Liver (tissue), 3 donors: ENCODE data around the gene ARL14EP.

Source experiments
- ATF3 ChIP-seq: IDR thresholded peaks from 2 replicates; pipeline ENCODE4 v1.6.1; 2016; ENCODE audit warnings: antibody characterized with exemption
- CTCF ChIP-seq: fragments of 150-350 bp; IDR thresholded peaks from 2 replicates; pipeline ENCODE4 v1.5.1; 2017; ENCODE audit warnings: improper control_type of control experiment, low read depth, low read length; ENCODE audit not compliant: missing input control
- JUND ChIP-seq, 2 donors: IDR thresholded peaks; 2 replicates each; pipeline ENCODE4 v1.6.1; 2016; ENCODE audit warnings: antibody characterized with exemption in 2 of 2
- MAX ChIP-seq: IDR thresholded peaks from 2 replicates; pipeline ENCODE4 v1.6.1; 2016; ENCODE audit warnings: antibody characterized with exemption
- RXRA ChIP-seq, 2 donors: IDR thresholded peaks; 2 replicates each; pipeline ENCODE4 v1.6.1; 2017 to 2018; ENCODE audit warnings: antibody characterized with exemption in 2 of 2, mild to moderate bottlenecking in 1 of 2
- TAF1 ChIP-seq: conservative IDR thresholded peaks from 2 replicates; pipeline ENCODE4 v1.6.1; 2016; ENCODE audit warnings: antibody characterized with exemption, mild to moderate bottlenecking
- ZBTB33 ChIP-seq: IDR thresholded peaks from 2 replicates; pipeline ENCODE4 v1.6.1; 2016; ENCODE audit warnings: antibody characterized with exemption
- donor health status: healthy.
- donor health status: healthy.

DNA sequence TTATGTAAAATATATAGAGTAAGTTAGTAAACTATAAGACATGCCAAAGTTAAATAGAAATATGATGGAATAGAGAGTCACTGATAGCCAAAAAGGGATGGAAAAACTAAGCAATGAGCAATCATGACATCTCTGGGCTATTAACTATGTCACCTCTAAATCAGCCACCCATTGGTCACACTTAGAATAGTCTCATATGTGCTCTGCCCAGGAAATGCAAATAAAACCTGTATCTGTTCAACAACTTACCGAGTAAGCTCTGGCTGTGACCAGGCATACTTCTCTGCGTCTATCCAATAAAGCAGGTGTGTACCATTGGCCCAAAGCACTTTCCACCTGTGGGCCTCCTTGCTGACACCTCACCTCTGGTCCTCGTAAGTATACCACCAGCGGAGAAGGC is 1.6 kb upstream of the ARL14EP start:
- no peak for TF ChIP-seq JUND (IDR thresholded peaks at IDR 0.05)
- TF ChIP-seq CTCF, result no peak
- no peak for TF ChIP-seq MAX
- no peak for TF ChIP-seq ZBTB33
- TF ChIP-seq TAF1, result no peak
- TF ChIP-seq ATF3, result no peak
- TF ChIP-seq RXRA (IDR thresholded peaks at IDR 0.05), result no peak
